Esophagus squamous epithelium (tissue), 4 donors: ENCODE data around the gene KCNS3.

ENCODE experiments used
- CTCF ChIP-seq, 6 experiments: fragments of 450-650 bp in 4 of 6; fragments of 200-600 bp in 2 of 6; sonication (generic) in 2 of 6; IDR thresholded peaks; one replicate each; pipeline ENCODE4 v1.5.1; 2016 to 2019; ENCODE audit warnings: antibody characterized with exemption in 6 of 6, mild to moderate bottlenecking in 4 of 6, moderate library complexity in 4 of 6
- POLR2A ChIP-seq, 4 donors: fragments of 450-650 bp; IDR thresholded peaks; one replicate each; pipeline ENCODE4 v1.6.1; 2017; ENCODE audit warnings: antibody characterized with exemption in 4 of 4, mild to moderate bottlenecking in 4 of 4, moderate library complexity in 3 of 4

- TF ChIP-seq CTCF (IDR thresholded peaks at IDR 0.05) = no peak
- TF ChIP-seq POLR2A (IDR thresholded peaks at IDR 0.05) = no peak
Observed at GRCh38 chr2:17966798-17967197, 88.3 kb downstream of the KCNS3 start.
